Peyer's patch (tissue), 4 donors: Measurements from ENCODE around the gene D2HGDH. TPM values are rescaled to one million over a fixed set of nuclear protein-coding genes. Genes with fewer than 3 reads are reported as not detected.

Source experiments
- DNase-seq, 3 donors: peaks; one replicate each; pipeline ENCODE4 v3.0.0-alpha.2; 2017 to 2019
- H3K27ac ChIP-seq, 4 donors: fragments of 200-600 bp; sonication (generic); one replicate each; pipeline ENCODE4 v1.5.1; 2016 to 2019
- H3K27me3 ChIP-seq, 2 donors: fragments of 200-600 bp; sonication (generic); one replicate each; pipeline ENCODE4 v1.5.1; 2019
- H3K36me3 ChIP-seq, 3 donors: fragments of 200-600 bp; sonication (generic); one replicate each; pipeline ENCODE4 v1.5.1; 2016 to 2019
- H3K4me1 ChIP-seq, 4 donors: fragments of 200-600 bp; sonication (generic); one replicate each; pipeline ENCODE4 v1.5.1; 2016 to 2019
- H3K4me3 ChIP-seq, 4 donors: fragments of 200-600 bp; sonication (generic); 1 replicate in 3 of 4; 2 replicates in 1 of 4; pipeline ENCODE4 v1.5.1; 2016 to 2019; ENCODE audit warnings: mild to moderate bottlenecking in 1 of 4
- H3K9me3 ChIP-seq, 4 donors: fragments of 200-600 bp; sonication (generic); one replicate each; pipeline ENCODE4 v1.5.1; 2016 to 2019; ENCODE audit warnings: mild to moderate bottlenecking in 1 of 4
- POLR2A ChIP-seq, 2 donors: fragments of 450-650 bp; IDR thresholded peaks; one replicate each; pipeline ENCODE4 v1.5.1; 2017; ENCODE audit warnings: antibody characterized with exemption in 2 of 2, mild to moderate bottlenecking in 2 of 2, moderate library complexity in 2 of 2
- total RNA-seq, 4 donors: library from RNA; depleted of rRNA; stranded (reverse); fragments of >200 nt; gene quantifications; one replicate each; pipeline ENCODE4 v1.1.0, GENCODE V29; 2016
- TF ChIP-seq, protein P1 (sequence below), 6 experiments: fragments of 450-650 bp in 4 of 6; fragments of 200-600 bp in 2 of 6; sonication (generic) in 1 of 6; IDR thresholded peaks; one replicate each; pipeline ENCODE4 v1.5.1; 2017 to 2019; ENCODE audit warnings: antibody characterized with exemption in 6 of 6, mild to moderate bottlenecking in 3 of 6, moderate library complexity in 1 of 6

The D2HGDH gene
- total RNA-seq, 4 donors from 2014 or later: 36.4 to 122 (median 77.7) TPM

DNA sequence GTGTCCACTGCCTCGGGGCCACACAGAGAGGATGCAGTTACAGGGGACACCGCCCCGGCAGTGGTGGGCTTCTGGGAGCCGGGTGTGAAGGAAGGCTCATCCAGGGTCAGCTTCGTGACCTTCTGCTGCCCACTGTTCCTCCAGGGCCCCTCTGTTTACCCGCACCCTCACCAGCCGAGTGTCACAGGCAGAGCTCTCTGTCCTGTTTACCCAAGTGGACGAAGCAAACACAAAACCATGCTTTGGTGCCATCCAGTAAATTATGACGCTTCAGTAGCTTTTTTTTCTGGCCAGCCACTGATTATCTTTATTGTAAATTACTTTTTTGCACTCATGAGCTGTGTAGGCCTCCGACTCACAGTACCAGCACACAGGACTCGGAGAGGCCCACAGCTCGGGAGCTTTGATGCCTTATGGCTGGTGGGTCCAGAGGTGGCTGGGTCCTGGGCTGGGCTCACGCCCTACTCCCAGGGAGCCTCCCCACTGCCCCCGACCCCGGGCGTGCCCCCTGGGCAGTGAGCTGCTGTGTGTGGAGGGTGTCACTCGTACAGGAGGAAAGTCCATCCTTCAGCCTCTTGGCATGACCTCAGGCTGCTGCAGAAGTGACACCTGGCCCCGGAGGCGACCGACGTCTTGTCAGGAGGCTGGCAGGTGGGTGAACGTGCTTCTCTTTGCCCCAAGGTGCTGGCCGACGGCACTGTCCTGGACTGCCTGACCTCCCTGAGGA lies 9.8 kb downstream of the D2HGDH start:
- TF ChIP-seq POLR2A (IDR thresholded peaks at IDR 0.05): no peak
- TF ChIP-seq, protein P1, sequence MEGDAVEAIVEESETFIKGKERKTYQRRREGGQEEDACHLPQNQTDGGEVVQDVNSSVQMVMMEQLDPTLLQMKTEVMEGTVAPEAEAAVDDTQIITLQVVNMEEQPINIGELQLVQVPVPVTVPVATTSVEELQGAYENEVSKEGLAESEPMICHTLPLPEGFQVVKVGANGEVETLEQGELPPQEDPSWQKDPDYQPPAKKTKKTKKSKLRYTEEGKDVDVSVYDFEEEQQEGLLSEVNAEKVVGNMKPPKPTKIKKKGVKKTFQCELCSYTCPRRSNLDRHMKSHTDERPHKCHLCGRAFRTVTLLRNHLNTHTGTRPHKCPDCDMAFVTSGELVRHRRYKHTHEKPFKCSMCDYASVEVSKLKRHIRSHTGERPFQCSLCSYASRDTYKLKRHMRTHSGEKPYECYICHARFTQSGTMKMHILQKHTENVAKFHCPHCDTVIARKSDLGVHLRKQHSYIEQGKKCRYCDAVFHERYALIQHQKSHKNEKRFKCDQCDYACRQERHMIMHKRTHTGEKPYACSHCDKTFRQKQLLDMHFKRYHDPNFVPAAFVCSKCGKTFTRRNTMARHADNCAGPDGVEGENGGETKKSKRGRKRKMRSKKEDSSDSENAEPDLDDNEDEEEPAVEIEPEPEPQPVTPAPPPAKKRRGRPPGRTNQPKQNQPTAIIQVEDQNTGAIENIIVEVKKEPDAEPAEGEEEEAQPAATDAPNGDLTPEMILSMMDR (IDR thresholded peaks at IDR 0.05): no peak
- peaks cover 0 to 51% (median 0%) of the 10 kb centered on the region in 3 donors for H3K36me3 ChIP-seq
- no peaks in the 10 kb centered on the region for H3K9me3 ChIP-seq
- no peaks in the 10 kb centered on the region for H3K27me3 ChIP-seq
- no peak overlapping the region for H3K27ac ChIP-seq
- no peaks in the 10 kb centered on the region for H3K4me1 ChIP-seq
- no peak overlapping the region for H3K4me3 ChIP-seq
- DNase-seq: no peak

GRCh38 chr2:241745276-241745675 lies 10.8 kb downstream of the D2HGDH start:
- H3K36me3 ChIP-seq: peaks cover 0 to 52% (median 0%) of the 10 kb centered on the region in 3 donors
- H3K9me3 ChIP-seq: no peaks in the 10 kb centered on the region
- H3K27me3 ChIP-seq: no peaks in the 10 kb centered on the region
- no peak overlapping the region for H3K27ac ChIP-seq
- no peak for TF ChIP-seq POLR2A (IDR thresholded peaks at IDR 0.05)
- TF ChIP-seq, protein P1 (IDR thresholded peaks at IDR 0.05): no peak
- no peak for DNase-seq
- H3K4me3 ChIP-seq: no peak overlapping the region
- H3K4me1 ChIP-seq: no peaks in the 10 kb centered on the region

- Histone ChIP-seq H3K27ac (no peak overlapping the region), H3K9me3 (no peaks in the 10 kb centered on the region), H3K36me3 (peaks cover 0 to 52% (median 0%) of the 10 kb centered on the region in 3 donors), H3K4me1 (no peaks in the 10 kb centered on the region), H3K4me3 (no peak overlapping the region), H3K27me3 (no peaks in the 10 kb centered on the region)
- no peak for DNase-seq
- no peak for TF ChIP-seq POLR2A (IDR thresholded peaks at IDR 0.05)
- TF ChIP-seq, protein P1 (IDR thresholded peaks at IDR 0.05): no peak
Observed at GRCh38 chr2:241746084-241746483, 11.7 kb downstream of the D2HGDH start.

- TF ChIP-seq, protein P1 (IDR thresholded peaks at IDR 0.05): no peak
- no peak for TF ChIP-seq POLR2A (IDR thresholded peaks at IDR 0.05)
- Histone ChIP-seq H3K9me3 (no peaks in the 10 kb centered on the region), H3K4me3 (no peak overlapping the region), H3K4me1 (no peaks in the 10 kb centered on the region), H3K36me3 (peaks cover 0 to 37% (median 0%) of the 10 kb centered on the region in 3 donors), H3K27me3 (no peaks in the 10 kb centered on the region), H3K27ac (no peak overlapping the region)
- no peak for DNase-seq
Observed at GRCh38 chr2:241748468-241749256, 14.2 kb downstream of the D2HGDH start.

GRCh38 chr2:241750076-241750840 lies 15.8 kb downstream of the D2HGDH start:
- Histone ChIP-seq H3K27ac (no peak overlapping the region), H3K4me1 (no peaks in the 10 kb centered on the region), H3K36me3 (peaks cover 0 to 34% (median 0%) of the 10 kb centered on the region in 3 donors), H3K4me3 (no peak overlapping the region), H3K9me3 (no peaks in the 10 kb centered on the region), H3K27me3 (no peaks in the 10 kb centered on the region)
- no peak for DNase-seq
- TF ChIP-seq, protein P1 (IDR thresholded peaks at IDR 0.05): no peak
- TF ChIP-seq POLR2A (IDR thresholded peaks at IDR 0.05): no peak
